NCI-H146 treated with DMSO at 0.1 percent for 48 hours (cell line): ENCODE measurements around the gene C3orf70.
A peak's percentile ranks its signal among the peaks of the same experiment; 100 is the strongest.
"Not testable (repeated sequence)": the region's sequence is repeated elsewhere in the genome, so short reads cannot be mapped to it uniquely, and the experiment has no call there.

Experiments used
- DNase-seq: peaks from one replicate; lab custom pipeline; 2025; ENCODE audit not compliant: unreplicated experiment; lab: John Stamatoyannopoulos, UW

C3orf70 gene

GRCh38 chr3:185151101-185151963 is 1.5 kb downstream of the C3orf70 start:
- DNase-seq, result no peak

- DNase-seq, result no peak
Measured at GRCh38 chr3:185150561-185150960, 2.3 kb downstream of the C3orf70 start.

DNA sequence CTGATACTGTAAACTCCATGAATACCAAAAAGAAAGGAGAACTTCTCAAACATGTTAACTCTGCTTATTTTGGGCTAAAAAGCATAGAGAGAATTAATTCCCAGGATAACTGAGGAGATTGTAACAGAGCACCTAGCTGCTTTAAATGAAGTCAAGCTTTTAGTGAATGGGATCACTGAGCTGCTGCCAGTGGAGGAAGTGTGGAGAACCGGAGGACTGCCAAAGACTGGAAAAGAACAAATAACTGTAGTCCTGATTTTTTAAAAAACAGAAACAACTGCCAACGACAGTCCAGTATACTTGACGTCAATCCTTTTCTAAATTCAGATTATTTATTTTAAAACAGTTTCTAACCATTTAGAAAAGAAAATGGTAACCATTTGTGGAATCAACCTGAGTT is 3.3 kb downstream of the C3orf70 start:
- DNase-seq, result no peak

DNA sequence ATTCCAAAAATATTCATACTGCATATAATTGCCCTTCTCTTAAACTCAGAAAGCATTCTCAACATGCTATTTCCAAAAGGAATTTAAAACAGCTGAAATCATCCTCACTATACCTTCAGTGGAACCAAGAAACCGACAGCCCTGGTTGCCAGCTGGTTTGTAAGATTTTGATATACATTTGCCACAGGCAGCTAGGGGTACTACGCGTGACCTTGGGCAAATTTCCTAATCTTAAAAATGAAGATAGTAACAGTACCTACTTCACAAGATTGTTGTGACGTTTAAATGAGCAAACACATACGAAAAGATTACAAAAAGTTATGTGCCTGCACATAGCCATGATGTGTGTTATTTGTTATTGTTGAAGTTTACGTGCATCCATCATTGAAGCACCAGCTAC is 7.3 kb downstream of the C3orf70 start:
- no peak for DNase-seq

GRCh38 chr3:185144784-185145183 is 8.1 kb downstream of the C3orf70 start:
- DNase-seq, result no peak

GRCh38 chr3:185137821-185138220 is 15.0 kb downstream of the C3orf70 start:
- no peak for DNase-seq

DNA sequence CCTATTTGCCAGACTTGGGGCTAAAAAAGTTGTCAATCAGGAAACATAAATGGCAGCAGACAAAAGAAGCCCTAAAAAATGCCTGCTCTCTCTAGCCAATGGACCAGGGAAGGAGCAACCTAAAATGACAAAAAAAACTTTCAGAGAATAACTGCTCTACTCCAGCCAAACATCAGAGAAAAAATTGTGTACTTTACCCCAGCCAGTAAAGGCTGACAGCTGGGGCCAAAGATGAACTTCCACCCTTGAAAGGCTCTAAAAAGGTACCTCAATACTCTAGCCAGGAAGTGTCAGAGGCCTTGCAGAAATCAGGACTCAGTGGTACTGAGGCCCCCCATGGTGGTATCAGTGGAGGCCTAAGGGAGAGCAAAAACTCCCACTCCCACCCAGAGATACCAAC is 18.4 kb downstream of the C3orf70 start:
- DNase-seq, result no peak

- DNase-seq, result no peak
Measured at GRCh38 chr3:185131602-185132256, 21.1 kb downstream of the C3orf70 start.

DNA sequence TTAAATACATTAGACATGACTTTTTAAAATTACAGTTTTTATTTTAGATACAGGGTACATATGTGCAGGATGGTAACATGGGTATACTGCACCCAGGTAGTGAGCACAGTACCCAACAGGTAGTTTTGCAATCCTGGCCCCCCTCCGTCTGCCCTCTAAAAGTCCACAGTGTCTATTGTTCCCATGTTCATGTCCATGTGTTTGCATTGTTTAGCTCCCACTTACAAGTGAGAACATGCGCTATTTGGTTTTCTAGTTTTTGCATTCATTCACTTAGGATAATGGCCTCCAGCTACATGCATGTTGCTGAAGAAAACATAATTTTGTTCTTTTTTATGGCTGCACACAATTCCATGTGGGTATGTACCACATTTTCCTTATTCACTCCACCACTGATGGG is 23.8 kb downstream of the C3orf70 start:
- DNase-seq, result no peak

GRCh38 chr3:185126201-185126600 is 26.7 kb downstream of the C3orf70 start:
- DNase-seq, result no peak

DNA sequence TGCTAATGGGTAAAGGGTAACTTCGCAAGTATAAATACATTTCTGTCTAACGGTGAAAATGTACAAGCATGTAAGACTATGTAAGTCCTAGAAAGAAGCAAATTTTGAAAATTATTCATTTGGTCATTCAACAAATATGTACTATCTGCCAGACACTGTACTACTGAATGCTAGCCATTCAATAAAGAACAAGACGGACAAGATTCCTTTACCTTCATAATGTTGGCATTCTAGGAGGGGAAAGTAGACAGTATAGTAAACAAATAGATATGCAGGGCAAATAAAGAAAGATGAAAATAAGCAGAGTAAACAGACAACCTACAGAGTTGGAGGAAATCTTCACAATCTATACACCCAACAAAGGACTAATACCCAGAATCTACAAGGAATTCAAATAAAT is 32.7 kb downstream of the C3orf70 start:
- DNase-seq, result no peak

GRCh38 chr3:185115371-185115770 is 37.5 kb downstream of the C3orf70 start:
- no peak for DNase-seq

DNA sequence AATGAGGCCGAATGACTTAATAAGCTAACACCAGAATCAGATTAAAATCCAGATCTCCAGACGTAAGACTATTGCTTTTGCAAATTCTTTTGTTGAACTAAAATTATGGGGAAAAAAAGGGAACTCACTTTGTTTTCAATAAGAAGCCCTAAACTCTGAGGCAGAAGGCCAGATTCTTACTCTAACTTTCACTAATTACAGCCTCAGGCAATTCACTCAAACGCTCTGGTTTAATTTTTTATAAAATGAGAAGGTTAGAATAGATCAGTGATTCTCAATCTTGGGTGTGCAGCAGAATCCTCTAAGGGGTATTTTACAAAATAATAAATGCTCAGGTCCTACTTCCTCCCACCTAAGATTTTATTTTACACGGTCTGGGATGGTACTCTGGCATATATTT is 38.1 kb downstream of the C3orf70 start:
- no peak for DNase-seq

- DNase-seq, result no peak
Measured at GRCh38 chr3:185112186-185112585, 40.7 kb downstream of the C3orf70 start.

DNA sequence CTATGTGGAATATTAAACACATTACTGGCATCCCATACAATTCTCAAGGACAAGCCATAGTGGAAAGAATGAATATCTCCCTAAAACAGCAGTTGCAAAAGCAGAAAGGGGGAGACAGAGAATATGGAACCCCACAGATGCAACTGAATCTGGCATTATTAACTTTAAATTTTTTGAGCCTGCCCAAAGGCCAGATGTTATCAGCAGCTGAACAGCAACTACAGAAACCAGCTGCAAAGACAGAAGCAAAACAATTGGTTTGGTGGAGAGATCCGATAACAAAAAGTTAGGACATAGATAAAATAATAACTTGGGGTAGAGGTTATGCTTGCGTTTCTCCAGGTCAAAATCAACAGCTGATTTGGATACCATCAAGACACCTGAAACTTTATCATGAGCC is 43.8 kb downstream of the C3orf70 start:
- DNase-seq, result not testable (repeated sequence)

DNA sequence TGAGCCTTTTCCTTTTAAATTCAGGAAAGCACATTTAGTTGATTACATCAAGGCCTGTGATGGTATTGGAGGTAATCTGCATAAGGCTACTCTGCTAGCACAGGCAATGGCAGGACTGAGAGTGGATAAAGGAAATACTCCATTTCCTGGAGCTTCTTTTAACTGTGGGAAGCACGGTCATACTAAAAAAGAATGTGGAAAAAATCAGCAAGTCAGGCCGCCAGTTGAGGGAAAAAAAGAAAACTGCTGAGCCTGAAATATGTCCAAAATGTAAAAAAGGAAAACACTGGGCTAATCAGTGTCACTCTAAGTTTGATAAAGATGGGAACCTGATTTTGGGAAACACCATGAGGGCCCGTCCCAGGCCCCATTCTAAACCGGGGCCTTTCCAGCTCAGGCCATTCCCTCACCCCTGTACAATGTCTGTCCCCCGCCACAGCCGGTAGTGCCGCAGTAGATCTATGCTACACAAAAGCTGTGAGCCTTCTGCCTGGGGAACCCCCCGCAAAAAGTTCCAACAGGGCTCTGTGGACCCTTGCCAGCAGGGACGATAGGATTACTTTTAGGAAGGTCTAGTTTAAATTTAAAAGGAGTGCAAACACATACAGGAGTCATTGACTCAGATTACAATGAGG is 46.5 kb downstream of the C3orf70 start:
- not testable (repeated sequence) for DNase-seq

DNA sequence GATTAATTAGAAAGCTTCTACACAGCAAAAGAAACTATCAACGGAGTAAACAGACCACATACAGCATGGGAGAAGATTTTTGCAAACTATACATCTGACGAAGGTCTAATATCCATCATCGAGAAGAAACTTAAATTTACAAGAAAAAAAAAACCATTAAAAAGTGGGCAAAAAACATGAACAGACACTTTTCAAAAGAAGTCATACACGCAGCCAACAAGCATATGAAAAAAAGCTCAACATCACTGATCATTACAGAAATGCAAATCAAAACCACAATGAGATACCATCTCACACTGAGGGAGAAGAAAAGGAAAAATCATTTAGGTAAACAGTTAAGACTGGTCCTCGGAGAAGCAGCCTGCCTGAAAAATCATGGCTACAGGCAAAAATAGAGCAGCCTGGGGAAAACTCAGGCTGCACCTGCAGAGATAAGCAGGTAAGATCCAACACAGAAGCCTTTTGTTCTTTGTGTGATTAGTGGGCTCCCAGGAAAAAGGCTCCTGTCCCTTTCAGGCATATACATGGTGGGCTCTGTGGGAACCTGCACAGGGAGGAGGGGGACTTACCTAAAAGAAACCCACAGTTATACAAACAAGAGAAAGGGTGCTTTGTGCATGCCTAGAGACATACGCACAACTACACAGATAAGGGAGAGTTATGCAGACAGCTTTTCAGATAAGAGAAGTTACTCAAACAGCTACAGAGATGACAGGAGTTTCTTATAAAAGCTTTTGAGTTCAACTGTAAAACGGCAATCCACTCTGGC is 49.3 kb downstream of the C3orf70 start:
- peak; percentile 22 for DNase-seq

GRCh38 chr3:185094697-185095096 is 58.2 kb downstream of the C3orf70 start:
- DNase-seq, result no peak

- no peak for DNase-seq
Measured at GRCh38 chr3:185093116-185093515, 59.7 kb downstream of the C3orf70 start.

- no peak for DNase-seq
Measured at GRCh38 chr3:185090811-185091210, 62.0 kb downstream of the C3orf70 start.

GRCh38 chr3:185089751-185090150 is 63.1 kb downstream of the C3orf70 start:
- DNase-seq, result no peak
